ENCODE measurements around the gene C1orf74. TPM values are rescaled to one million over a fixed set of nuclear protein-coding genes. Genes with fewer than 3 reads are reported as not detected.

C1orf74 gene
- total RNA-seq, 1 experiment from 2014 or later, result 7.1 TPM

- Mint-ChIP-seq H3K4me1 (ENCODE audit: insufficient read depth, unreplicated experiment) (peaks cover 22% of the 10 kb centered on the region), H3K9me3 (ENCODE audit: unreplicated experiment) (no peaks in the 10 kb centered on the region), H3K27ac (ENCODE audit: low read depth, unreplicated experiment) (peak overlapping the region; percentile 96), H3K27me3 (ENCODE audit: insufficient read depth, unreplicated experiment) (no peaks in the 10 kb centered on the region), H3K4me3 (ENCODE audit: unreplicated experiment) (no peak overlapping the region), H3K36me3 (ENCODE audit: insufficient read depth, unreplicated experiment) (peaks cover 74% of the 10 kb centered on the region)
- BruUV-seq (replicated peaks), result no TSS peak
- DNase-seq (ENCODE audit: unreplicated experiment), result no peak
- TF ChIP-seq, protein P1, sequence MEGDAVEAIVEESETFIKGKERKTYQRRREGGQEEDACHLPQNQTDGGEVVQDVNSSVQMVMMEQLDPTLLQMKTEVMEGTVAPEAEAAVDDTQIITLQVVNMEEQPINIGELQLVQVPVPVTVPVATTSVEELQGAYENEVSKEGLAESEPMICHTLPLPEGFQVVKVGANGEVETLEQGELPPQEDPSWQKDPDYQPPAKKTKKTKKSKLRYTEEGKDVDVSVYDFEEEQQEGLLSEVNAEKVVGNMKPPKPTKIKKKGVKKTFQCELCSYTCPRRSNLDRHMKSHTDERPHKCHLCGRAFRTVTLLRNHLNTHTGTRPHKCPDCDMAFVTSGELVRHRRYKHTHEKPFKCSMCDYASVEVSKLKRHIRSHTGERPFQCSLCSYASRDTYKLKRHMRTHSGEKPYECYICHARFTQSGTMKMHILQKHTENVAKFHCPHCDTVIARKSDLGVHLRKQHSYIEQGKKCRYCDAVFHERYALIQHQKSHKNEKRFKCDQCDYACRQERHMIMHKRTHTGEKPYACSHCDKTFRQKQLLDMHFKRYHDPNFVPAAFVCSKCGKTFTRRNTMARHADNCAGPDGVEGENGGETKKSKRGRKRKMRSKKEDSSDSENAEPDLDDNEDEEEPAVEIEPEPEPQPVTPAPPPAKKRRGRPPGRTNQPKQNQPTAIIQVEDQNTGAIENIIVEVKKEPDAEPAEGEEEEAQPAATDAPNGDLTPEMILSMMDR (IDR thresholded peaks at IDR 0.05; ENCODE audit: unreplicated experiment), result no peak
- intact Hi-C loops (cut with micrococcal nuclease), result loop anchor here (2.0 kb wide), 1 partner anchor 37 kb away; no protein-coding TSS in a partner anchor
- POLR2A ChIA-PET, result interaction anchor here (0.7 to 6.2 kb wide), 12 partner anchors 16 to 352 kb away, joined by 3 to 142 read pairs (median 25); partner anchors contain the start of gene IRF6
- CTCF ChIA-PET, result interaction anchor here (0.7 to 7.1 kb wide), 13 partner anchors 11 to 64 kb away, joined by 3 to 70 read pairs (median 6); partner anchors contain the start of gene UTP25
These were observed 1.2 kb upstream of the C1orf74 start for GRCh38 chr1:209785592-209785991.

GRCh38 chr1:209783386-209783785 is 973 bp downstream of the C1orf74 start:
- POLR2A ChIA-PET, result interaction anchor here (0.7 to 6.2 kb wide), 19 partner anchors 9 to 273 kb away, joined by 3 to 142 read pairs (median 13); partner anchors contain the start of genes IRF6 and UTP25
- H3K36me3 Mint-ChIP-seq (ENCODE audit: insufficient read depth, unreplicated experiment), result peaks cover 58% of the 10 kb centered on the region
- CTCF ChIA-PET, result interaction anchor here (0.6 to 7.1 kb wide), 11 partner anchors 9 to 1877 kb away, joined by 3 to 70 read pairs (median 4); partner anchors contain the start of gene UTP25
- intact Hi-C loops (cut with micrococcal nuclease), result no loop called here
- peak; percentile 32 for DNase-seq (ENCODE audit: unreplicated experiment)
- peak overlapping the region; percentile 96 for H3K27ac Mint-ChIP-seq (ENCODE audit: low read depth, unreplicated experiment)
- no peaks in the 10 kb centered on the region for H3K9me3 Mint-ChIP-seq (ENCODE audit: unreplicated experiment)
- H3K4me1 Mint-ChIP-seq (ENCODE audit: insufficient read depth, unreplicated experiment), result peaks cover 22% of the 10 kb centered on the region
- TF ChIP-seq, protein P1 (IDR thresholded peaks at IDR 0.05; ENCODE audit: unreplicated experiment), result no peak
- peak overlapping the region; percentile 90 for H3K4me3 Mint-ChIP-seq (ENCODE audit: unreplicated experiment)
- H3K27me3 Mint-ChIP-seq (ENCODE audit: insufficient read depth, unreplicated experiment), result no peaks in the 10 kb centered on the region
- no TSS peak for BruUV-seq (replicated peaks)

DNA sequence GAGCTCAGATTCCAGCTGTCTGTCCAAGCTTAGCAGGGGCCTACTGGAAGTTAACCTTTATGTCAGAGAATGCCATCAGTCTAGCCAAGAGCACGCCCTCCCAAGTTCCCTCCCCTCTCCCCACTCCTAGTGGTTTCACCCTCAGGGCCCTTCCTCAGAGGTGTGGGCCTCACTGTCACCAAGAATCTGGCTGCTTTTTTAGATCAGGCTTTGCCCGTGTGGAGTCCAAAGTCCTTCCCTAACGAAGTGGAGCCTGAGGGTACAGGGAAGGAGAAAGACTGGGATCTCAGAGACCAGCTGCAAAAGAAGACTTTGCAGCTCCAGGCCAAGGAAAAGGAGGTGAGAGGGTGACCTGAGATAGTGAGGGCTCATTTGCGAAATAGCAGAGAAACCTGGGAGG is 4.1 kb downstream of the C1orf74 start:
- Mint-ChIP-seq H3K27ac (ENCODE audit: low read depth, unreplicated experiment) (no peak overlapping the region), H3K9me3 (ENCODE audit: unreplicated experiment) (no peaks in the 10 kb centered on the region), H3K27me3 (ENCODE audit: insufficient read depth, unreplicated experiment) (no peaks in the 10 kb centered on the region), H3K36me3 (ENCODE audit: insufficient read depth, unreplicated experiment) (peaks cover 27% of the 10 kb centered on the region), H3K4me3 (ENCODE audit: unreplicated experiment) (no peak overlapping the region), H3K4me1 (ENCODE audit: insufficient read depth, unreplicated experiment) (peaks cover 20% of the 10 kb centered on the region)
- POLR2A ChIA-PET, result interaction anchor here (0.7 to 1.3 kb wide), 4 partner anchors 24 to 51 kb away, joined by 3 to 5 read pairs (median 3); partner anchors contain the start of genes IRF6 and UTP25
- no TSS peak for BruUV-seq (replicated peaks)
- CTCF ChIA-PET, result interaction anchor here (1.0 to 1.4 kb wide), 4 partner anchors 32 to 87 kb away, joined by 3 to 6 read pairs (median 4); no protein-coding TSS in a partner anchor
- TF ChIP-seq, protein P1 (IDR thresholded peaks at IDR 0.05; ENCODE audit: unreplicated experiment), result no peak
- intact Hi-C loops (cut with micrococcal nuclease), result no loop called here
- peak; percentile 33 for DNase-seq (ENCODE audit: unreplicated experiment)

DNA sequence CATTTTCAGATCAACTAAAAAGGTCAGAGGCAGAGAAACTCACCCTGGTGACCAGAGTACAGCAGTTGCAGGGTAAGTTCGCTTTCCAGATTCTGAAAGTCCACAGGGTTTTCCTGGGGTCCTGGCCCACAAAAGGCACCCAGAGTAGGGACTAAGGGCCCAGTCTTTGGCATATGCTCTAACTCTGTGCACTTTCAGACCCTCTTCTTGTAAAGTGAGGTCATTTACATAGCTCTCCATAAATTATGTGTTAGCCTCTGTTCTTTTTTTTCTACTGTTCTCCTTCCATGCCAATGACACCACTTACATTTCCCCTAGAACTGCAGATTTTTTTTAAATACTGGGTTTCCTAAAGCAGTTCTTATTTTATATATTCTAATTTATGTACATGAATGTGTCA is 6.3 kb downstream of the C1orf74 start:
- TF ChIP-seq, protein P1 (IDR thresholded peaks at IDR 0.05; ENCODE audit: unreplicated experiment), result no peak
- ChIA-PET CTCF (interaction anchor here (0.6 to 1.0 kb wide), 5 partner anchors 30 to 455 kb away, joined by 3 to 5 read pairs (median 4); no protein-coding TSS in a partner anchor), POLR2A (interaction anchor here (0.7 to 1.9 kb wide), 3 partner anchors 9 to 37 kb away, joined by 3 to 8 read pairs (median 3); no protein-coding TSS in a partner anchor)
- H3K9me3 Mint-ChIP-seq (ENCODE audit: unreplicated experiment), result no peaks in the 10 kb centered on the region
- H3K4me3 Mint-ChIP-seq (ENCODE audit: unreplicated experiment), result no peak overlapping the region
- BruUV-seq (replicated peaks), result no TSS peak
- no peak for DNase-seq (ENCODE audit: unreplicated experiment)
- no peaks in the 10 kb centered on the region for H3K4me1 Mint-ChIP-seq (ENCODE audit: insufficient read depth, unreplicated experiment)
- intact Hi-C loops (cut with micrococcal nuclease), result no loop called here
- H3K27me3 Mint-ChIP-seq (ENCODE audit: insufficient read depth, unreplicated experiment), result no peaks in the 10 kb centered on the region
- H3K36me3 Mint-ChIP-seq (ENCODE audit: insufficient read depth, unreplicated experiment), result peaks cover 12% of the 10 kb centered on the region
- no peak overlapping the region for H3K27ac Mint-ChIP-seq (ENCODE audit: low read depth, unreplicated experiment)
